Upper lobe of left lung (tissue), 4 donors: ENCODE measurements around the gene DPY19L2.
"Not testable (repeated sequence)": the region's sequence is repeated elsewhere in the genome, so short reads cannot be mapped to it uniquely, and the experiment has no call there.

Experiments
- POLR2A ChIP-seq, 4 donors: fragments of 450-650 bp; IDR thresholded peaks; one replicate each; pipeline ENCODE4 v1.5.1; 2016 to 2017; ENCODE audit warnings: antibody characterized with exemption in 4 of 4, mild to moderate bottlenecking in 2 of 4
- TF ChIP-seq, protein P1 (sequence below), 6 experiments: fragments of 450-650 bp in 4 of 6; fragments of 200-600 bp in 2 of 6; sonication (generic) in 2 of 6; IDR thresholded peaks; one replicate each; pipeline ENCODE4 v1.5.1; 2016 to 2019; ENCODE audit warnings: antibody characterized with exemption in 6 of 6

DNA sequence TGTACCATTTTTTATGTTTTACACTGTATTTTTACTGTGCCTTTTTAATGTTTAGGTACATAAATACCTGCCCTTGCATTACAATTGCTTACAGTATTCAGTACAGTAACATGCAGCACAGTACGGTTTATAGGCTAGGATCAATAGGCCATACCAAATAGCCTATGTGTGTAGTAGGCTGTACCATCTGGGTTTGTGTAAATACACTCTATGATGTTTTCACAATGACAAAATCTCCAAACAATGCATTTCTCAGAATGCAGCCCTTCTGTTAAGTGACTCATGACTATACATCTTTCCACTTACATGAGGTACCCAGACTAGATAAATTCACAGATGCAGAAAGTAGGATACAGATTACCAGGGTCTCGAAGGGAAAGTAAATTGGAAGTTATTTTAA is 43.0 kb upstream of the DPY19L2 start:
- TF ChIP-seq POLR2A (IDR thresholded peaks at IDR 0.05) = not testable (repeated sequence)
- TF ChIP-seq, protein P1, sequence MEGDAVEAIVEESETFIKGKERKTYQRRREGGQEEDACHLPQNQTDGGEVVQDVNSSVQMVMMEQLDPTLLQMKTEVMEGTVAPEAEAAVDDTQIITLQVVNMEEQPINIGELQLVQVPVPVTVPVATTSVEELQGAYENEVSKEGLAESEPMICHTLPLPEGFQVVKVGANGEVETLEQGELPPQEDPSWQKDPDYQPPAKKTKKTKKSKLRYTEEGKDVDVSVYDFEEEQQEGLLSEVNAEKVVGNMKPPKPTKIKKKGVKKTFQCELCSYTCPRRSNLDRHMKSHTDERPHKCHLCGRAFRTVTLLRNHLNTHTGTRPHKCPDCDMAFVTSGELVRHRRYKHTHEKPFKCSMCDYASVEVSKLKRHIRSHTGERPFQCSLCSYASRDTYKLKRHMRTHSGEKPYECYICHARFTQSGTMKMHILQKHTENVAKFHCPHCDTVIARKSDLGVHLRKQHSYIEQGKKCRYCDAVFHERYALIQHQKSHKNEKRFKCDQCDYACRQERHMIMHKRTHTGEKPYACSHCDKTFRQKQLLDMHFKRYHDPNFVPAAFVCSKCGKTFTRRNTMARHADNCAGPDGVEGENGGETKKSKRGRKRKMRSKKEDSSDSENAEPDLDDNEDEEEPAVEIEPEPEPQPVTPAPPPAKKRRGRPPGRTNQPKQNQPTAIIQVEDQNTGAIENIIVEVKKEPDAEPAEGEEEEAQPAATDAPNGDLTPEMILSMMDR (IDR thresholded peaks at IDR 0.05) = not testable (repeated sequence)
